Vagina (tissue), 2 donors: ENCODE measurements around the gene ETV2.

Experiments used
- CTCF ChIP-seq, 3 experiments: fragments of 450-650 bp in 2 of 3; fragments of 200-600 bp in 1 of 3; sonication (generic) in 1 of 3; IDR thresholded peaks; one replicate each; pipeline ENCODE4 v1.5.1; 2017 to 2019; ENCODE audit warnings: antibody characterized with exemption in 3 of 3, mild to moderate bottlenecking in 2 of 3, moderate library complexity in 2 of 3
- POLR2A ChIP-seq, 2 donors: fragments of 450-650 bp; IDR thresholded peaks; one replicate each; pipeline ENCODE4 v1.6.1; 2017; ENCODE audit warnings: antibody characterized with exemption in 2 of 2, mild to moderate bottlenecking in 2 of 2, moderate library complexity in 2 of 2
- POLR2AphosphoS5 ChIP-seq, 2 donors: sonication (generic); formaldehyde crosslinking; IDR thresholded peaks; one replicate each; pipeline ENCODE4 v1.9.0; 2017; ENCODE audit warnings: antibody characterized with exemption in 2 of 2, mild to moderate bottlenecking in 2 of 2, low read depth in 1 of 2; ENCODE audit not compliant: insufficient read depth in 1 of 2

GRCh38 chr19:35645680-35646511 is 4.4 kb downstream of the ETV2 start:
- TF ChIP-seq CTCF (IDR thresholded peaks at IDR 0.05) (no peak), POLR2A (IDR thresholded peaks at IDR 0.05) (no peak), POLR2AphosphoS5 (IDR thresholded peaks at IDR 0.05; ENCODE audit: insufficient read depth in 1 of 2, low read depth in 1 of 2) (no peak)
